Naive thymus-derived CD4-positive, alpha-beta T cell (primary cell): Measurements from ENCODE around the gene CHAT. TPM values are rescaled to one million over a fixed set of nuclear protein-coding genes. Genes with fewer than 3 reads are reported as not detected.
"Not testable (repeated sequence)": the region's sequence is repeated elsewhere in the genome, so short reads cannot be mapped to it uniquely, and the experiment has no call there.

Experiments
- ATAC-seq: fragments of 150-1000 bp; cut with Tn5 transposase; 2 replicates; pipeline ENCODE4 v1.10.0; 2021; ENCODE audit warnings: mild to moderate bottlenecking, moderate library complexity
- CTCF ChIA-PET: fragments of 350-600 bp; sonication (Branson Sonifier 250); formaldehyde crosslinking; loops from one replicate; lab custom pipeline; 2021; ENCODE audit warnings: antibody characterized with exemption; lab: Charles Lee
- POLR2A ChIA-PET: fragments of 350-600 bp; sonication (Branson Sonifier 250); formaldehyde crosslinking; loops from one replicate; lab custom pipeline; 2021; ENCODE audit warnings: antibody characterized with exemption, inconsistent platforms; lab: Charles Lee
- DNase-seq, 9 donors: peaks; one replicate each; pipeline versions ENCODE4 v3.0.0 to v3.0.0-alpha.2; 2020 to 2022; ENCODE audit warnings: mixed read lengths in 1 of 9
- H3K27ac ChIP-seq: one replicate; pipeline ENCODE4 v1.7.0; 2013; ENCODE audit warnings: mild to moderate bottlenecking, low read depth, low read length, moderate library complexity
- H3K27me3 ChIP-seq, 2 donors: one replicate each; pipeline ENCODE4 v1.7.0; 2013; ENCODE audit warnings: low read length in 2 of 2, mild to moderate bottlenecking in 2 of 2, moderate library complexity in 2 of 2; ENCODE audit not compliant: control insufficient read depth in 2 of 2, insufficient read depth in 2 of 2
- H3K36me3 ChIP-seq, 3 experiments: 1 replicate in 2 of 3; 2 replicates in 1 of 3; pipeline ENCODE4 v1.7.0; 2013; ENCODE audit warnings: low read length in 3 of 3, mild to moderate bottlenecking in 3 of 3, moderate library complexity in 1 of 3; ENCODE audit not compliant: insufficient read depth in 3 of 3, control insufficient read depth in 2 of 3
- H3K4me1 ChIP-seq, 2 donors: one replicate each; pipeline ENCODE4 v1.7.0; 2013; ENCODE audit warnings: low read length in 2 of 2, mild to moderate bottlenecking in 2 of 2, moderate library complexity in 1 of 2; ENCODE audit not compliant: control insufficient read depth in 2 of 2, insufficient read depth in 2 of 2
- H3K4me3 ChIP-seq: 2 replicates; pipeline ENCODE4 v1.7.0; 2013; ENCODE audit warnings: mild to moderate bottlenecking, low read length
- H3K9me3 ChIP-seq, 3 experiments: 1 replicate in 2 of 3; 2 replicates in 1 of 3; pipeline ENCODE4 v1.7.0; 2013; ENCODE audit warnings: low read length in 3 of 3; ENCODE audit not compliant: control insufficient read depth in 2 of 3
- H3K27ac Mint-ChIP-seq, 9 donors: one replicate each; pipeline ENCODE4 v1.8.0; 2020 to 2022; ENCODE audit warnings: mixed read lengths in 9 of 9, mild to moderate bottlenecking in 8 of 9, moderate library complexity in 5 of 9, inconsistent platforms in 2 of 9
- H3K27me3 Mint-ChIP-seq, 5 donors: one replicate each; pipeline ENCODE4 v1.8.0; 2021 to 2022; ENCODE audit warnings: mixed read lengths in 5 of 5, mild to moderate bottlenecking in 1 of 5
- H3K36me3 Mint-ChIP-seq, 5 donors: one replicate each; pipeline ENCODE4 v1.8.0; 2020 to 2022; ENCODE audit warnings: mixed read lengths in 5 of 5, mild to moderate bottlenecking in 3 of 5, inconsistent platforms in 1 of 5
- H3K4me1 Mint-ChIP-seq, 7 donors: one replicate each; pipeline ENCODE4 v1.8.0; 2020 to 2022; ENCODE audit warnings: mixed read lengths in 7 of 7, mild to moderate bottlenecking in 3 of 7, inconsistent platforms in 1 of 7
- H3K4me3 Mint-ChIP-seq, 10 donors: one replicate each; pipeline ENCODE4 v1.8.0; 2020 to 2022; ENCODE audit warnings: mild to moderate bottlenecking in 10 of 10, mixed read lengths in 10 of 10, moderate library complexity in 6 of 10, inconsistent platforms in 2 of 10
- H3K9me3 Mint-ChIP-seq, 11 donors: one replicate each; pipeline ENCODE4 v1.8.0; 2020 to 2022; ENCODE audit warnings: mixed read lengths in 11 of 11, mild to moderate bottlenecking in 4 of 11, inconsistent platforms in 1 of 11, moderate library complexity in 1 of 11
- intact Hi-C, 2 donors: fragments of 100-400 bp; cut with micrococcal nuclease; formaldehyde crosslinking; loops; one replicate each; pipeline ENCODE4 v1.15.1; 2023
- polyA plus RNA-seq, 2 donors: library from polyadenylated mRNA; unstranded; fragments of 300-500 nt; fragmentation: Illumina TruSeq; gene quantifications; one replicate each; pipeline ENCODE4 v1.2.3, GENCODE V29; 2021
- total RNA-seq, 6 experiments: library from RNA in 5 of 6; stranded (reverse) in 5 of 6; gene quantifications; 1 replicate in 5 of 6; 2 replicates in 1 of 6; pipeline ENCODE4 v1.2.3 and lab custom pipeline; 2021 to 2026

Gene CHAT
- total and polyA plus RNA-seq, 7 experiments from 2014 or later = not detected

DNA sequence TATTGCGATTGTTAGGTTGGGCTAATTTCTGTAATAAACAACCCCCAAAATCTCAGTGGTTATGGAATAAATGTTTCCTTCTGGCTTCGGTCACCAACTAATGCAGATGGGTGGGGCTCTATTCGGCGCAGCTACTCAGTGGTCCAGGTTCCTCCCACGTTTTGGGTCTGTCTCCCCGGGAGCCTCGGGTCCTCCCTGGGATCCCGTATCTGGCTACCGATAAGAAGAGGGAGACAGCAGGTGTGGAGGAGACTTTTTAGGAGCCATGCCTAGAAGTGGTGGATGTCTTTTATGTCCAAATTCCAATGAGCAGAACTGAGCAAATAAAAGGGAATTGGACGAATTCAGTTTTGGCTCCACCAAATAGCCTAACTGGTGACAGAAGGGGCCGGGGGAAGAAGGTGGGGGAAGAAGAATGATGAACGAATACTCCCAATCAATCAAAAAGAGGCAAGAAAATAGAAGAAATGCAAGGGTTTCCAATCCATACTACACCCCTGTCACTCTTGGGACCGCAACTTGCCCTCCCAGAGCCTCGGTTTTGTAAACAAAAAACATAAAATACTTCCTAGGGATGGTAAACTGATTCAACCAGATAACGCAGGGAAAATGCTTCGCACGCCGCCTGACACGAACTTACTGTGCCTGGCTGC, 65.1 kb downstream of the CHAT start:
- H3K9me3 ChIP-seq = peaks cover 0 to 10% (median 0%) of the 10 kb centered on the region in 3 experiments
- no peak overlapping the region for H3K27ac Mint-ChIP-seq
- peaks cover 34 to 69% (median 56%) of the 10 kb centered on the region in 5 donors for H3K27me3 Mint-ChIP-seq
- POLR2A ChIA-PET = no interaction called here
- H3K4me1 Mint-ChIP-seq = peaks cover 0 to 6% (median 0%) of the 10 kb centered on the region in 7 donors
- H3K36me3 ChIP-seq = no peaks in the 10 kb centered on the region
- H3K4me3 ChIP-seq = no peak overlapping the region
- DNase-seq (no peak), ATAC-seq (no peak)
- no peaks in the 10 kb centered on the region for H3K4me1 ChIP-seq
- no peaks in the 10 kb centered on the region for H3K27me3 ChIP-seq
- H3K4me3 Mint-ChIP-seq = peak overlapping the region in 3 of 10 donors; percentile 20 to 36 (median 22)
- intact Hi-C loops = no loop called here
- CTCF ChIA-PET = no interaction called here
- peaks cover 8 to 62% (median 37%) of the 10 kb centered on the region in 11 donors for H3K9me3 Mint-ChIP-seq
- no peak overlapping the region for H3K27ac ChIP-seq
- peaks cover 0 to 12% (median 0%) of the 10 kb centered on the region in 5 donors for H3K36me3 Mint-ChIP-seq

DNA sequence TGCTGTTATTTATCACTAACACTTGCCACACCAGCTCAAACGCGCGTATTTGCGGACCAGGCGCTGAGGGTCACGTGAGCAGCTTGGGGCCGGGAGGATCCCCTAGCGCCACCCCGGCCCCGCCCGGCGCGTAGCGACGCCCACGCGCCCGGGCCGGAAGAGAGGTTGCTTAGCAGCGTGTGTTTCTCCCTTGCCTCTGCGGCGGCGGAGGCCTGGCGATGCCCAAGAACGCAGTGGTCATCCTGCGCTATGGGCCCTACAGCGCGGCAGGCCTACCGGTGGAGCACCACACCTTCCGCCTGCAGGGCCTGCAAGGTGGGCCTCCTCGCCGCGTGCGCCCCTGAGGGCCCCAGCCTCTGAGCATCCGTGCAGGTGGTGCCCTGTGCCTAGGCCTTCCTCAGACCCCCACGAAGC, 65.7 kb downstream of the CHAT start, which contains the start of gene C10orf53:
Gene C10orf53 (plus strand): TSS at position 172 of the 414 bp plus-strand sequence. CDS start 47 bp downstream, at position 219.
- peaks cover 8 to 62% (median 39%) of the 10 kb centered on the region in 11 donors for H3K9me3 Mint-ChIP-seq
- ATAC-seq (no peak), DNase-seq (peak in 1 of 9 donors; percentile 59)
- Histone ChIP-seq H3K27me3 (no peaks in the 10 kb centered on the region), H3K9me3 (peaks cover 0 to 10% (median 0%) of the 10 kb centered on the region in 3 experiments), H3K4me3 (no peak within 1 kb of the TSS), H3K36me3 (no peaks in the 10 kb centered on the region), H3K27ac (no peak within 1 kb of the TSS), H3K4me1 (no peaks in the 10 kb centered on the region)
- ChIA-PET CTCF (no interaction called here), POLR2A (no interaction called here)
- intact Hi-C loops = no loop called here
- peaks cover 0 to 12% (median 0%) of the 10 kb centered on the region in 5 donors for H3K36me3 Mint-ChIP-seq
- peaks cover 34 to 65% (median 54%) of the 10 kb centered on the region in 5 donors for H3K27me3 Mint-ChIP-seq
- H3K4me1 Mint-ChIP-seq = peaks cover 0 to 6% (median 0%) of the 10 kb centered on the region in 7 donors
- H3K27ac Mint-ChIP-seq = no peak within 1 kb of the TSS
- peak within 1 kb of the TSS in 3 of 10 donors; percentile 20 to 36 (median 22) for H3K4me3 Mint-ChIP-seq

DNA sequence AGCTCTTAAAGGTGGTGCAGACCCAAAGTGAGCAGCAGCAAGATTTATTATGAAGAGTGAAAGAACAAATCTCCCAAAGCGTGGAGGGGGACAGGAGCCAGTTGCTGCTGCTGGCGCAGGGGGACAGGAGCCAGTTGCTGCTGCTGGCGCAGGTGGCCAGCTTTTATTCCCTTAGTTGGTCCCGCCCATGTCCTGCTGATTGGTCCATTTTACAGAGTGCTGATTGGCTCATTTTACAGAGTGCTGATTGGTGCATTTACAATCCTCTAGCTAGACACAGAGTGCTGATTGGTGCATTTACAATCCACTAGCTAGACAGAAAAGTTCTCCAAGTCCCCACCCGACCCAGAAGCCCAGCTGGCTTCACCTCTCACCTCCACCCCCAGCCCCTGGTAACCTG, 68.6 kb downstream of the CHAT start:
- intact Hi-C loops, CTCF ChIA-PET, DNase-seq, H3K4me1 Mint-ChIP-seq, POLR2A ChIA-PET, ATAC-seq, H3K4me1 ChIP-seq, H3K4me3 Mint-ChIP-seq, H3K27ac Mint-ChIP-seq, H3K27ac ChIP-seq, H3K27me3 ChIP-seq, H3K36me3 ChIP-seq, H3K4me3 ChIP-seq: not testable (repeated sequence)
- Mint-ChIP-seq H3K36me3 (peaks cover 0 to 15% (median 0%) of the 10 kb centered on the region in 5 donors), H3K27me3 (peaks cover 34 to 54% (median 52%) of the 10 kb centered on the region in 5 donors), H3K9me3 (peaks cover 10 to 69% (median 41%) of the 10 kb centered on the region in 11 donors)
- peaks cover 0 to 16% (median 0%) of the 10 kb centered on the region in 3 experiments for H3K9me3 ChIP-seq

DNA sequence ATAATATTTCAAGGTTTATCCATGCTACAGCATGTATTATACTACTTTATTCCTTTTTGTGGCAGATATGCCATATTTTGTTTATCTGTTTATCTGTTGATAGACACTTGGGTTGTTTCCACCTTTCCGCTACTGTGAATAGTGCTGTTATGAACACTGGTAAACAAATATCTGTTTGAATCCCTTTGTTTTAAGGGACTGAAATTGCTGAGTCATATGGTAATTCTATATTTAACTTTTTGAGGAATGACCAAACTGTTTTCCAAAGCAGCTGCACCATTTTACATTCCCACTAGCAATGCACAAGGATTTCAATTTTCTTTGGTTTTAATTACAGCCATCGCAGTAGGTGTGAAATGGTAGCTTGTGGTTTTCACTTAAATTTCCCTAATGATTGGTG, 69.0 kb downstream of the CHAT start:
- Histone ChIP-seq H3K9me3 (peaks cover 0 to 16% (median 0%) of the 10 kb centered on the region in 3 experiments), H3K27me3 (no peaks in the 10 kb centered on the region), H3K4me1 (no peaks in the 10 kb centered on the region), H3K27ac (no peak overlapping the region), H3K4me3 (no peak overlapping the region), H3K36me3 (no peaks in the 10 kb centered on the region)
- H3K27me3 Mint-ChIP-seq = peaks cover 34 to 54% (median 52%) of the 10 kb centered on the region in 5 donors
- no peak overlapping the region for H3K4me3 Mint-ChIP-seq
- ChIA-PET CTCF (no interaction called here), POLR2A (no interaction called here)
- intact Hi-C loops = no loop called here
- H3K36me3 Mint-ChIP-seq = peaks cover 0 to 17% (median 0%) of the 10 kb centered on the region in 5 donors
- H3K9me3 Mint-ChIP-seq = peaks cover 10 to 69% (median 36%) of the 10 kb centered on the region in 11 donors
- peaks cover 0 to 6% (median 0%) of the 10 kb centered on the region in 7 donors for H3K4me1 Mint-ChIP-seq
- DNase-seq = no peak
- no peak for ATAC-seq
- H3K27ac Mint-ChIP-seq = no peak overlapping the region

DNA sequence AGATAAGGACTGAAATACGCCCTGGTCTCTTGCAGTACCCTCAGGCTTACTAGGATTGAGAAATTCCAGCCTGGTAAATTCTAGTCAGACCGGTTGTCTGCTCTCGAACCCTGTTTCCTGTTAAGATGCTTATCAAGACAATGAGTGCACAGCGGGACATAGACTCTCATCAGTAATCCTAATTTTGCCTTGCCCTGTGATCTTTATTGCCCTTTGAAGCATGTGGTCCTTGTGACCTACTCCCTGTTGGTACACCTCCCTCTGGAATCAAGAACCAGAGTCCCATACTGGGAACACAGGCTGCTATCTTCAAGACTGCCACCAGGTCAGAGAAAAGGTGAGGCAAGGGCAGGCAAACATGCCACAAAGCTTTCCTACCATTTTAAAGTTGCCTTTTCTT, 72.8 kb downstream of the CHAT start:
- Histone ChIP-seq H3K9me3 (peaks cover 0 to 6% (median 0%) of the 10 kb centered on the region in 3 experiments), H3K27ac (no peak overlapping the region), H3K4me3 (no peak overlapping the region), H3K4me1 (no peaks in the 10 kb centered on the region), H3K27me3 (no peaks in the 10 kb centered on the region), H3K36me3 (no peaks in the 10 kb centered on the region)
- intact Hi-C loops = no loop called here
- ChIA-PET CTCF (no interaction called here), POLR2A (no interaction called here)
- no peak overlapping the region for H3K27ac Mint-ChIP-seq
- peaks cover 49 to 62% (median 59%) of the 10 kb centered on the region in 5 donors for H3K27me3 Mint-ChIP-seq
- no peak overlapping the region for H3K4me3 Mint-ChIP-seq
- peaks cover 0 to 4% (median 0%) of the 10 kb centered on the region in 7 donors for H3K4me1 Mint-ChIP-seq
- DNase-seq = no peak
- peaks cover 0 to 13% (median 0%) of the 10 kb centered on the region in 5 donors for H3K36me3 Mint-ChIP-seq
- no peak for ATAC-seq
- peaks cover 1 to 56% (median 19%) of the 10 kb centered on the region in 11 donors for H3K9me3 Mint-ChIP-seq

DNA sequence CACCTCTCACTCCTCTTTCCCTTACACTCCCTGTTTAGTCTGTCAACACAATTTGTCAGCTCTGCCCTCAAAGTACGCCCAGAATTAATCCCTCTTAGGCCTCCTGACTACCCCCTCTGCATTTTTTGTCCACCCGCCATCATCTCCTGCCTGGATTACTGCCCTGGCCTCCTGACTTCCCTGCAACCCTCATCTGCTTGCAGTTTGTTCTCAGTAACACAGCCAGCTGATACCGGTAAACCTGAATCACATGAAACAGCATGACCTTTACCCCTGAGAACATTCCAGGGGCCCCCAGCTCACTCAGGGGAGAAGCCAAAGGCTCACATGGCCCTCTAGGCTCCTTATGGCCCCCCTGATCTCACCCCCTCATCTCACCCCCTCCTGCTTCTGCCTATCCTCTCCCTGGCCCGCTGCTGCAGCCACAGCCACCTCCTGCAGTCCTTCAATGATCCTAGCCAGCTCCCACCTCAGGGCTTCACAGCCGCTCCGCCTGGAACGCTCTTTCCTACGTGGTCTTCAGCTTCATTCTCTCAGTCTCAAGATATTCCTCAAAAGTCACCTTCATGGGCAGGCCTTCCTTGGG, 74.5 kb downstream of the CHAT start:
- Mint-ChIP-seq H3K4me1 (peaks cover 0 to 4% (median 0%) of the 10 kb centered on the region in 7 donors), H3K9me3 (peaks cover 0 to 50% (median 13%) of the 10 kb centered on the region in 11 donors), H3K27me3 (peaks cover 62 to 79% (median 66%) of the 10 kb centered on the region in 5 donors), H3K4me3 (peak overlapping the region in 1 of 10 donors; percentile 25), H3K27ac (no peak overlapping the region), H3K36me3 (peaks cover 0 to 13% (median 0%) of the 10 kb centered on the region in 5 donors)
- Histone ChIP-seq H3K9me3 (peaks cover 0 to 6% (median 0%) of the 10 kb centered on the region in 3 experiments), H3K27me3 (no peaks in the 10 kb centered on the region), H3K4me3 (no peak overlapping the region), H3K27ac (no peak overlapping the region), H3K4me1 (no peaks in the 10 kb centered on the region), H3K36me3 (no peaks in the 10 kb centered on the region)
- no peak for ATAC-seq
- no peak for DNase-seq
- POLR2A ChIA-PET = no interaction called here
- CTCF ChIA-PET = interaction anchor here (0.7 kb wide), 1 partner anchor 17 kb away, joined by 6 read pairs; no protein-coding TSS in a partner anchor
- intact Hi-C loops = no loop called here
